HL-60 (cell line): Measurements from ENCODE around the gene C15orf61.

ENCODE experiments used
- DNase-seq, 2 experiments: peaks; one replicate each; pipeline ENCODE4 v3.0.0-alpha.2; 2010 to 2020; ENCODE audit warnings: low read depth in 1 of 2, low spot score in 1 of 2
- H3K27ac ChIP-seq: fragments of 250-450 bp; sonication (Bioruptor Pico); replicated peaks from 2 replicates; pipeline ENCODE4 v1.5.1; 2020; ENCODE audit warnings: mild to moderate bottlenecking, moderate library complexity
- H3K27me3 ChIP-seq: fragments of 250-450 bp; sonication (Bioruptor Pico); 2 replicates; pipeline ENCODE4 v1.5.1; 2021; ENCODE audit warnings: mild to moderate bottlenecking, moderate library complexity; ENCODE audit not compliant: insufficient read depth, poor library complexity, severe bottlenecking
- H3K4me3 ChIP-seq: replicated peaks from 2 replicates; pipeline ENCODE4 v1.5.1; 2011; ENCODE audit warnings: mild to moderate bottlenecking, control low read depth, low read length; ENCODE audit not compliant: insufficient read depth
- CTCF ChIP-seq: IDR thresholded peaks from one replicate; pipeline ENCODE4 v1.5.1; 2011; ENCODE audit warnings: low read length, control low read depth, inconsistent platforms; ENCODE audit not compliant: insufficient read depth
- GABPA ChIP-seq: IDR thresholded peaks from 2 replicates; pipeline ENCODE4 v1.6.1; 2012; ENCODE audit warnings: low read depth
- POLR2AphosphoS5 ChIP-seq: IDR thresholded peaks from 2 replicates; pipeline ENCODE4 v1.6.1; 2012; ENCODE audit warnings: low read depth
- REST ChIP-seq: IDR thresholded peaks from 2 replicates; pipeline ENCODE4 v1.6.1; 2012; ENCODE audit warnings: low read depth; ENCODE audit not compliant: insufficient replicate concordance
- SPI1 ChIP-seq: IDR thresholded peaks from 2 replicates; pipeline ENCODE4 v1.6.1; 2012; ENCODE audit warnings: low read depth, mild to moderate bottlenecking, borderline replicate concordance

The C15orf61 gene

GRCh38 chr15:67480741-67481140, 40.2 kb upstream of the C15orf61 start:
- no peak overlapping the region for H3K27ac ChIP-seq
- no peak for DNase-seq
- no peak overlapping the region for H3K4me3 ChIP-seq
- TF ChIP-seq GABPA (no peak), CTCF (no peak), SPI1 (no peak), POLR2AphosphoS5 (no peak), REST (no peak)
- H3K27me3 ChIP-seq = no peaks in the 10 kb centered on the region

GRCh38 chr15:67481680-67482079, 39.3 kb upstream of the C15orf61 start:
- H3K27ac ChIP-seq = no peak overlapping the region
- DNase-seq = no peak
- no peaks in the 10 kb centered on the region for H3K27me3 ChIP-seq
- TF ChIP-seq GABPA (no peak), POLR2AphosphoS5 (no peak), SPI1 (no peak), CTCF (no peak), REST (no peak)
- H3K4me3 ChIP-seq = no peak overlapping the region

- Histone ChIP-seq H3K4me3 (no peak overlapping the region), H3K27ac (no peak overlapping the region), H3K27me3 (no peaks in the 10 kb centered on the region)
- DNase-seq = no peak
- no peak for TF ChIP-seq CTCF
- TF ChIP-seq SPI1 = no peak
- TF ChIP-seq REST = no peak
- TF ChIP-seq POLR2AphosphoS5 = no peak
Measured at GRCh38 chr15:67495585-67495984, 25.3 kb upstream of the C15orf61 start.
